HepG2 (cell line): ENCODE data around the gene FBF1. TPM values are rescaled to one million over a fixed set of nuclear protein-coding genes. Genes with fewer than 3 reads are reported as not detected.
A peak's percentile ranks its signal among the peaks of the same experiment; 100 is the strongest.

Experiments
- BHLHE40 ChIP-seq: IDR thresholded peaks from 2 replicates; pipeline ENCODE4 v1.6.1; 2011; ENCODE audit warnings: low read length, improper control_type of control experiment
- IKZF5 ChIP-seq: IDR thresholded peaks from 2 replicates; pipeline ENCODE4 v1.6.1; 2018; ENCODE audit warnings: missing genetic modification reagents, mild to moderate bottlenecking, missing compliant biosample characterization
- ZBTB20 ChIP-seq: sonication (generic); formaldehyde crosslinking; IDR thresholded peaks from 2 replicates; pipeline ENCODE4 v1.8.1; 2023; ENCODE audit warnings: missing genetic modification reagents, low read depth, mild to moderate bottlenecking, borderline replicate concordance
- ZNF407 ChIP-seq: sonication (generic); formaldehyde crosslinking; IDR thresholded peaks from one replicate; pipeline ENCODE4 v1.5.1; 2020; ENCODE audit warnings: mild to moderate bottlenecking, missing genetic modification reagents; ENCODE audit errors: not compliant biosample characterization
- ZNF446 ChIP-seq: sonication (generic); formaldehyde crosslinking; IDR thresholded peaks from 2 replicates; pipeline ENCODE4 v1.5.0; 2020; ENCODE audit warnings: mild to moderate bottlenecking, missing genetic modification reagents
- ZNF563 ChIP-seq: sonication (generic); formaldehyde crosslinking; IDR thresholded peaks from 2 replicates; pipeline ENCODE4 v1.8.0; 2022; ENCODE audit warnings: mild to moderate bottlenecking, moderate library complexity, missing genetic modification reagents
- ZNF569 ChIP-seq: sonication (generic); formaldehyde crosslinking; IDR thresholded peaks from 2 replicates; pipeline ENCODE4 v1.5.0; 2020; ENCODE audit warnings: mild to moderate bottlenecking, missing genetic modification reagents, moderate library complexity, borderline replicate concordance
- ZNF646 ChIP-seq: sonication (generic); formaldehyde crosslinking; IDR thresholded peaks from 2 replicates; pipeline ENCODE4 v1.9.0; 2021; ENCODE audit warnings: mild to moderate bottlenecking, missing genetic modification reagents
- ZNF670 ChIP-seq: sonication (generic); formaldehyde crosslinking; IDR thresholded peaks from 2 replicates; pipeline ENCODE4 v1.8.0; 2022; ENCODE audit warnings: mild to moderate bottlenecking, missing genetic modification reagents, borderline replicate concordance
- ZNF788 ChIP-seq: sonication (generic); formaldehyde crosslinking; IDR thresholded peaks from 2 replicates; pipeline ENCODE4 v1.5.0; 2020; ENCODE audit warnings: mild to moderate bottlenecking, missing genetic modification reagents, borderline replicate concordance
- ZSCAN31 ChIP-seq: sonication (generic); formaldehyde crosslinking; IDR thresholded peaks from 2 replicates; pipeline ENCODE4 v1.5.0; 2020; ENCODE audit warnings: low read depth, mild to moderate bottlenecking, missing genetic modification reagents
- polyA plus RNA-seq, 8 experiments: library from polyadenylated mRNA; depleted of rRNA in 3 of 8; stranded (reverse) in 7 of 8; unstranded in 1 of 8; fragments of >200 nt; fragmentation: Illumina TruSeq in 4 of 8; extraction: Trizol in 4 of 8; gene quantifications; 2 replicates each; pipeline versions ENCODE4 v1.2.1 to v1.2.3, GENCODE V29; 2011 to 2016; ENCODE audit warnings: low read depth in 4 of 8, missing spikeins in 1 of 8, mixed read lengths in 1 of 8; ENCODE audit not compliant: insufficient read depth in 1 of 8
- total RNA-seq, 5 experiments: library from RNA; depleted of rRNA; stranded (reverse); fragments of >200 nt; fragmentation: Illumina TruSeq; extraction: Trizol; gene quantifications; 2 replicates each; pipeline ENCODE4 v1.2.3, GENCODE V29; 2016; ENCODE audit warnings: low read depth in 1 of 5

FBF1 gene
- total and polyA plus RNA-seq, 2 of the 13 experiments (the other 11 are each of a cell fraction or from before 2014, with no cell fraction given): 2.4 to 8.1 TPM

GRCh38 chr17:75869282-75870141 lies 71.3 kb downstream of the FBF1 start (continued):
- TF ChIP-seq ZNF407 (CRISPR knock-in tag): no peak
- TF ChIP-seq IKZF5 (CRISPR knock-in tag): peak; percentile 78
- peak; percentile 94 for TF ChIP-seq ZBTB20 (CRISPR knock-in tag)
- no peak for TF ChIP-seq ZNF446 (CRISPR knock-in tag)
- TF ChIP-seq BHLHE40: 0 out of 2 replicates have a peak, but pooled peaks have one; percentile 26
- no peak for TF ChIP-seq ZNF670 (CRISPR knock-in tag)
- TF ChIP-seq ZSCAN31 (CRISPR knock-in tag): peak; percentile 31; the same call in 1 of the 2 replicates
- TF ChIP-seq ZNF563 (CRISPR knock-in tag): no peak
- TF ChIP-seq ZNF646: no peak; the same call in 1 of the 2 replicates
- peak; percentile 51; the same call in 1 of the 2 replicates for TF ChIP-seq ZNF788
- TF ChIP-seq ZNF569 (CRISPR knock-in tag): 0 out of 2 replicates have a peak, but pooled peaks have one; percentile 49
